Fibroblast of mammary gland (primary cell): ENCODE results near the gene ABCA12.

Experiments used
- DNase-seq: peaks from one replicate; pipeline ENCODE4 v3.0.0-alpha.2; 2010; ENCODE audit warnings: low read depth
- H3K4me3 ChIP-seq: 2 replicates; pipeline ENCODE4 v1.5.1; 2011; ENCODE audit warnings: low read depth, mild to moderate bottlenecking, low read length, moderate library complexity; ENCODE audit not compliant: control insufficient read depth
- CTCF ChIP-seq: conservative IDR thresholded peaks from 2 replicates; pipeline ENCODE4 v1.5.1; 2011; ENCODE audit warnings: low read depth, low read length, inconsistent platforms; ENCODE audit not compliant: control insufficient read depth, insufficient read depth

Gene ABCA12

DNA sequence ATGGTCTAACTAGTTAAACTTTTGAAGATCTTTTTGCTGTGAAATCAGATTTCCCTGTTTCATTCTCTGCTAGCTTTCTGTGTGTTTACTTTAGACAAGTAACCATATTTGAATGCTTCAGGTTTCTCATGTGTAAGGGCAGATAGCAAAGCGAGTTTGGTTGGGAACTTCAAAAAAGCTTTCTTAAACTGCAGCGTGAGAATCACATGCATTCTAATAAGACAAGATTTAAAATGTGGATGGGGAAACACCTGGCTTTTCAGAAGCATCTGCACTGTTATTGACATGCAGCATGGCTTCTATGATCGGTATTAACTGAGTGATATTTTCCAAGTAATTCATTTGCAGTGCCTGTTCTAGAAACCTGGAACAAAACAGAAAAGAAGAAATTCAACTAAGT lies 119.3 kb downstream of the ABCA12 start:
- H3K4me3 ChIP-seq = no peak overlapping the region
- TF ChIP-seq CTCF = no peak
- DNase-seq = no peak

DNA sequence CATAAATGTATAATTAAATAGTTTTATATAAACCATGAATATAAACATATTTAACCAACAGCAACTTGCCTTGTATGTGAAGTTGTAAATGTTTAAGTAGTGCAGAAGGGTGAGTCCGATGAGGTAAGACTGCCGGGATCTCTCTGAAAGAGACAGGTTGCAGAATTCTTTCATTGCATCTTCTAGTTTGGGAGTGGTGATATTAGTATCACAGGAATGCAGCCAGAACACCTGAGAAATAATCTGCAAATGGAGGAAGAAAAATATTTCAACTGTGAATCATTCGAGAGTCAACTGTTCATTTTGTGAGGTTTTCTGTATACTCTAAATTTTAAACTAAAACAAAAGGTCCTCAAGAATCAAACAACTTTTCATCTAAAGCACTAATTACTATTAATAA lies 123.0 kb downstream of the ABCA12 start:
- TF ChIP-seq CTCF = no peak
- no peak for DNase-seq
- H3K4me3 ChIP-seq = no peak overlapping the region

DNA sequence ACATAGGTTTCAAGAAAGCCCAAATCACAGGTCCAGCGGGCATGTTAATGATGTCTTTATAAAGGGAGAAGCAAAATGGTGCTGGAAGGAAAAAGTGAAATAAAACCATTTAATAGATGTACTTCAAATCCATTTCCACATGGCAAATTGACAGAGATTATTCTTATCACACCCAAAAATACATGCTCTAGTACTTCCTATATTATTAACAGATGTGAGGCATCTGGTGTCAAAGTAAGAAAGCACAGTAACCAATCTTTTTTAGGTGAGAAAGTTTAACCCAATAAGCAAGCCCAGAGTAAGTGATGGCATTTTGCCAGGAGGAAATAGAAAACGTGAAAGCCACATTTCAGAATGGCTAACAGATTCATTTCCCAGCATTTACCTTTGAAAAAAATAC lies 128.0 kb downstream of the ABCA12 start:
- no peak overlapping the region for H3K4me3 ChIP-seq
- DNase-seq = no peak
- TF ChIP-seq CTCF = no peak

DNA sequence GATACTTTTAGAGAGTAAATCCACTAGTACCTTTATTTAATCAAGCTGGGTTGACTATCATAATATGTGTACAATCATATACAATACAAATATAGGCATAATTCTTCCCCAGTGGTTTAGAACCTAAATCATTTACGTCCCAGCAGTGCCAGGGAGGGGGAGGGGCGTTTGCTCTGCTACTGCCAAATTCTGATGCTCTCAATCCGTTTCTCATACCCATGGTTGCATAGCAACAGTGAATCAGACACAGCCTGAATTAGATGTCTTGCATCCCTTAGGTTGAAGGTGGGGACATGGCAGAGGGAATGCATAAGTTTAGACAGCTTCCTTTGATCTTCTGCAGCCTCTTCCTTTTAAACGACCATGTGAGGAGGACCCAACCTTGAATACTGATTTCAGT lies 135.4 kb downstream of the ABCA12 start:
- TF ChIP-seq CTCF = no peak
- DNase-seq = peak; percentile 38
- no peak overlapping the region for H3K4me3 ChIP-seq

- peak; percentile 55 for TF ChIP-seq CTCF
- H3K4me3 ChIP-seq = no peak overlapping the region
- peak; percentile 47 for DNase-seq
Measured at GRCh38 chr2:215002500-215002899, 135.9 kb downstream of the ABCA12 start.

- H3K4me3 ChIP-seq = no peak overlapping the region
- TF ChIP-seq CTCF = no peak
- DNase-seq = no peak
Measured at GRCh38 chr2:215000721-215001120, 137.7 kb downstream of the ABCA12 start.
